NCI-H1436 treated with DMSO at 0.1 percent for 48 hours (cell line): ENCODE measurements around the gene SNTB2.
"Not testable (repeated sequence)": the region's sequence is repeated elsewhere in the genome, so short reads cannot be mapped to it uniquely, and the experiment has no call there.

Source experiments
- DNase-seq: peaks from one replicate; lab custom pipeline; 2025; lab: John Stamatoyannopoulos, UW

The SNTB2 gene

DNA sequence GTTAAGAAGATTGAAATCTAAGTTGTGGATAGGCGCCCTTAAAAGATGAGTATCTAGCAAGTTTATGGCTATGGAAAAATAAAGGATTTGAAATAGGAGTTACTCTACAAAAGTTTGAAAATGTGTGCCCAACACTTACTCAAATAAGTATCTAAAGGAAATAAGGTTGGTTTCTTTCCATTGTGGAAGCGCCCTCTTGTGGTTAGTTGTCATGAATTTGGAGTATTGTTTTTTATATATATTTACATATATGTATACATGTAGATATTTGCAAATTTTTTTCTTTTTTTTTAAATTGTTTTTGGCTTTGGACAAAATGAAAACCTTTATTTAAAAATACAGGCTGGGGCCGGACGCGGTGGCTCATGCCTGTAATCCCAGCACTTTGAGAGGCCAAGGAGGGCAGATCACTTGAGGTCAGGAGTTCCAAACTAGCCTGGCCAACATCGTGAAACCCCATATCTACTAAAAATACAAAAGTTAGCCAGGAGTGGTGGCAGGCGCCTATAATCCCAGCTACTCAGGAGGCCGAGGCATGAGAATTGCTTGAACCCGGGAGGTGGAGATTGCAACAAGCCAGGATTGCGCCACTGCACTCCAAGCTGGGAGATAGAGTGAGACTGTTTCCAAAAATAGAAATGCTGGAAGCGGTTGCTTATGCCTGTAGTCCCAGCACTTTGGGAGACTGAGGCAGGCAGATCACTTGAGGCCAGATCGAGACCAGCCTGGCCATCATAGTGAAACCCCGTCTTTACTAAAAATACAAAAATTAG is 100.2 kb downstream of the SNTB2 start:
- no peak for DNase-seq

- DNase-seq = not testable (repeated sequence)
Observed at GRCh38 chr16:69291657-69292056, 104.7 kb downstream of the SNTB2 start.

- no peak for DNase-seq
Observed at GRCh38 chr16:69293401-69293800, 106.4 kb downstream of the SNTB2 start.

DNA sequence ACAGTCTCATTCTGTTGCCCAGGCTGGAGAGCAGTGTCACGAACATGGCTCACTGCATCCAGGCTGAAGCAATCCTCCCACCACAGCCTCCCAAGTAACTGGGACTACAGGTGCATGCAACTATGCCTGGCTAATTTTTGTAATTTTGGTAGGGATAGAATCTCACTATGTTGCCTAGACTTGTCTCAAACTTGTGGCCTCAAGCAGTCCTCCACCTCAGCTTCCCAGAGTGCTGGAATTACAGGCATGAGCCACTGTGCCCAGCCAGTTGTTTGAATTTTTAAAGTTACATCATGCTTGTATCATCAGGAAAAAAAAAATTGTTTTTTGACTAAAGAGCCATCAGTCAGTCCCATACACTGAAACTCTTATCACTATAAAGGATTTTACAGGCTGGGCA is 107.1 kb downstream of the SNTB2 start:
- no peak for DNase-seq

GRCh38 chr16:69296771-69297170 is 109.8 kb downstream of the SNTB2 start:
- not testable (repeated sequence) for DNase-seq

- no peak for DNase-seq
Observed at GRCh38 chr16:69298261-69298660, 111.3 kb downstream of the SNTB2 start.

DNA sequence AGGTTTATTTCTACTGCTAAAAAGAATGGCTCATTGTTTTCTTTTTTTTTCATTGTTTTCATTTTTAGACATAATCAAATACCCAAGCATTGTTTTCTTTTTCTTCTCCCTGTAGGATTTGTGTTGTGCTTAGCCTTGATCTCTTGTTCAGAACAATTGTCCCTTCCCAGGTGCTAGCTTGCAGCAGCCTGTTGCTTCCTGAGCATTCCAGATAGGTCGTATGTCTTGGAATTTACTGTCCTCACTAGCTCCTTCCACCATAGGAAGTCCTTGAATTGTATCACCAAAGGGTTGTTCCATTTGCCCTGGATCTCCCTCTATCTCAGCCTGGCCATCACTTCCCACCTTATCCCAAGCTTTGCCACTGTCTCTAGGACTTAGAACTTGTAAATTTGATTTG is 114.2 kb downstream of the SNTB2 start:
- DNase-seq = no peak

DNA sequence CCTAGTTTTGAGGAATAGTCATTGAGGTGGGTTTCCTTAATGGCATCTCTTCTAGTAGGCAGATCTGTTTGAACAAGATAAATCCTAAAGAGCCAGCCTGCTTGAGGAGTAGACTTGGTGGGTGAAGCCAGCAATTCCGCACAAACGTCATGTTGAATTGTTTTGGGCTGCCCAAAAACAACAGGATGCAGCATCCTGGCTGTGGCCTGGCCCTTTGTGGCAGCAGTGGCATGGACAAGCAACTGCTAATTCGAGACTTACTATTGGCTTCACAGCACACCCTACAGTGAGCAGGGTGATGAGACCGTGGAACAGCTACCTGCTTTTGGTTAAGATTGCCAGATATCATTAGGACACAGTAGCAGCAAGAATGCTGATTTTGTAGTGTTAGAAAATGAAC is 114.9 kb downstream of the SNTB2 start:
- DNase-seq = no peak

GRCh38 chr16:69302301-69302700 is 115.3 kb downstream of the SNTB2 start:
- DNase-seq = no peak

- no peak for DNase-seq
Observed at GRCh38 chr16:69306031-69306430, 119.1 kb downstream of the SNTB2 start.

DNA sequence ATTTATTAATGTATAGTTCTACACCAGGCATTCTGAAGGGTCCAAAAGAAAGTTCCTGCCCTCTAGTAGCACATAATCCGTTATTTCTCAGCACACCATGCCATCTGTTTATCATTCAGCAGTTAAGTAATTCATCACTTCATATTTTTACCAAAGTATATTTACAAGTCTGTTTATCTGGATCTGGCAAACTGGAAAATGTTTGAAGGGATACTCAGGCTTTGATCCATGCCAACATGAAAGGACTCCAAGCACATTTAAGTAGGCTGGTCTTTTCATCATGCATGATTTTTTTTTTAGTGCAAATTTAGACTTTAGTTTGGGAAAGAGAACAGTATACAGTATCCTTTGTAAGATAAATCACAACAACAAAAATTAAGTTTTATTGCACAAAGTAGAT is 120.1 kb downstream of the SNTB2 start:
- DNase-seq = no peak

GRCh38 chr16:69307856-69308255 is 120.9 kb downstream of the SNTB2 start:
- DNase-seq = no peak

- DNase-seq = no peak
Observed at GRCh38 chr16:69309316-69309715, 122.4 kb downstream of the SNTB2 start.

GRCh38 chr16:69310653-69311532 is 123.9 kb downstream of the SNTB2 start, which contains the start of gene VPS4A:
TSS of gene VPS4A (plus strand) at chr16:69311350. CDS start at chr16:69311512, 162 bp downstream.
- peak; percentile 63 for DNase-seq

DNA sequence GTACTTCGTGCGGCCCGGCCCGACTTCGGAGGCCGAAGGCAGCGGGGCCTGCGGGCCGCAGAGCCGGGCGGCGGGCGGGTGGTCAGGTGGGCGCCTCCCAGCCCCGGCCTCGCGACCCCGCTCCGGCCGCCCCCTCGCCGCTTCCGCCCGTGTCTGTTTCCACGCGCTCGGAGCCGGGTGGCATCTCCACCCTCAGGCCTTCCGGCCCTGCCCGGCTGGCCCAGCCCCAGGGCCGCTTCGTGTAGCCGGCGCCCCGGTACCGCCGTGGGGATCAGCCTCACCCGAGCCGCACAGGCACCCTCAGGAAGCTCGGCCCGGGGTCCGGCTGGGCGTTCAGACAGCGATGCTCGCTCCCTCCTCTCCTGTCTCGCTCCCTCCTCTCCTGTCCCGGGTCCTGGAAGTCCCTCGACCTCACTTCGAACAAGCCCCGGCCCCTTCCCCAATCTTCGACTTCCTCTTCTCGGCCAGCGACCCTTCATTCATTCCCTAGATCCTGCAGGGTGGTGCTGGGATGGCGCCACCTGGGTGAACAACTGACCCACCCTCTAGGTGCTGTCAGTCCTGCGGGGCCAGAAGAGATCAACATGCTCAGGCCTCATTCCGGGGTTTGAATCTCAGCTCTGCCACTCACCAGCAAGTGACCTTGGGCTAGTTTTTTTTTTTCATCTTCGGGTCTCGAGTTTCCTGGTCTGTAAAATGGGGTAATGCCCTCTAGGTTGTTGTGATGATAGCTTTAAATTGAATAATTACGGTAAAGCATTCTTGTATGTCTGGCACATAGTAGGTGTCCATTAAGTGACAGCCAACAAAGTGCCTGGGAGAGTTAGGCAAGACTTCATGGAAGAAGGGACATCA is 124.8 kb downstream of the SNTB2 start:
- no peak for DNase-seq

DNA sequence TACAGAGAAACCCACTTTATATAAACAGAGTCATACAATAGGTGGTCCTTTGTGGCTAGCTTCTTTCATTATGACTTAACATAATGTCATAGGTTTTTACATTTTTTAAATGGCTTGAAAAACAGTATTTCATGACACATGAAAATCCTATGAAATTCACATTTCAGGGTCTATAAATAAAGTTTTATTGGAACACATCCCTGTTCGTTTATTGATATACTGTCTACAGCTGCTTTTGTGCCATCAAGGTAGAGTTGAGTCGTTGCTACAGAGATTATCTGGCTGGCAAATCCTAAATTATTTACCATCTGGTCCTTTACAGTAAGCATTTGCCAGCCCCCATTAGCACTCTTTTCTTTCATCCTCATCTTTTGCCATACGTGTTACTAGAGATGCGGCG is 126.5 kb downstream of the SNTB2 start:
- no peak for DNase-seq

DNA sequence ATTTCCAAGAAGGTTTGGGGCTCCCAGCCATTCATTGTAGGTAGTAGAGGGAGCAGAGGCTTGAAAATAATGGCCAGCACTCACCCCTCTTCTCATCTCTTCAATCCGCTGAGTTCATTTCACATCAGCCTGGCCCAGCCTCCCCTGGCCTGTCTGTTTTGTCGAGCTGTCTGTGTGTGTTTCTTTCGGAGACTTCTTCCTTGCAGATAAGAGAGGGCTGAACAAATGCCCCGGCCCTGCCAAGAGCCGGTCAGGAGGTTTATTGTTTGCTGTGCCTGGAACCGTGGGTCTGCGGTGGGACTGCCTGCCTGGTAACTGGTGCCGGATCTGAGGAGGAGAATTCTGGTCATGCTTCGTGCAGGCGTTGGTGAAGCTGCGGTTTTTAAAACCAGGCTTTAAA is 127.6 kb downstream of the SNTB2 start:
- DNase-seq = no peak

- DNase-seq = no peak
Observed at GRCh38 chr16:69315486-69316311, 128.7 kb downstream of the SNTB2 start.

GRCh38 chr16:69316595-69317034 is 129.7 kb downstream of the SNTB2 start:
- no peak for DNase-seq

DNA sequence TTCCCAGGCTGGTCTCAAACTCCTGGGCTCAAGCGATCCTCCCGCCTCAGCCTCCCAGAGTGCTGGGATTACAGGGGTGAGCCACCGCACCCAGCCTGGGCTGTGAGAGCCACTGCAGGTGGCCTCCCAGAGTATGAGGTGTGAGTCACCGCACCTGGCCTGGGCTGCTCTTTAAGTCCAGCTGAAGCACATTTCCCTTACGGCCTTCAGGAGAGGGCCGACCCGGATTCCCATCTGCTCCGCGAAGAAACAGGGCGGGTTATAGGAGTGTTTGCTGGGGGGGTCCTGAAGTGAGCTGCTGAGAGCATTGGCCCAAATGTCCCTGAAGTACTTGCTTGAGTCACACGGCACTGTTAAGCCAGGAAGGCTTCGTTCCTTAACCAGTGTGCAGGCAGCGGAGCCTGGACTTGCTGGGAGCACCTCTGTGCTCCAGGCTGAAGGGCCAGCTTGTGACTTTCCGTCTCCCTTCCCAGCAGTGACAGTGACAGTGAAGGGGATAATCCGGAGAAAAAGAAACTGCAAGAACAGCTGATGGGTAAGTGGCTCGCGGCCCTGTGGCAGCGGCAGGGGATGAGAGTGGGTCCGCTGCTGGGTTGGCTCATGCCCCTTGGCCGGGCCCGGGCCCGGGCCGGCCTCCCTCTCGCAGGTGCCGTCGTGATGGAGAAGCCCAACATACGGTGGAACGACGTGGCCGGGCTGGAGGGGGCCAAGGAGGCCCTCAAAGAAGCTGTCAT is 131.4 kb downstream of the SNTB2 start:
- DNase-seq = no peak

- no peak for DNase-seq
Observed at GRCh38 chr16:69318911-69319289, 131.9 kb downstream of the SNTB2 start.
